Measurements from ENCODE around the gene PHACTR1. TPM values are rescaled to one million over a fixed set of nuclear protein-coding genes. Genes with fewer than 3 reads are reported as not detected.

PHACTR1 gene
- total RNA-seq, 4 donors from 2014 or later = 2.6 to 11.2 (median 4.9) TPM

DNA sequence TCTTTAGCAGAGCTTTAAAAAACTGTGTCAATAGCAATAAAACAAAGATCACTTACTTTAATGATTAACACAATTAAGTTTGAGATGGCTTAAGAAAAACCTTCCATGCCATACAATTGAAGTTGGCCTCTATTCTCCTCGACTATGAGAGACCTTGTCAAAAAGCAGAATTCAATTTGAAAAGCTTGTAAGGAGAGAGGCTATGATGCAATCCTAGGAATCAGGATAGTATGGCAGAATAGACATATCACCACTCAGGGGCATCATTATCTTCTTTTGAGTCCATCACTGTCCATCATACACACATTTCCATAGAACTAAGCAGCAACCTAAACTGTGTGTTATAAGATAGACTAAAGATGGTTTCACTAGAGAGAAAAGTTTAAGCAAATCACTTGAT, 594.6 kb downstream of the PHACTR1 start:
- TF ChIP-seq, protein P1, sequence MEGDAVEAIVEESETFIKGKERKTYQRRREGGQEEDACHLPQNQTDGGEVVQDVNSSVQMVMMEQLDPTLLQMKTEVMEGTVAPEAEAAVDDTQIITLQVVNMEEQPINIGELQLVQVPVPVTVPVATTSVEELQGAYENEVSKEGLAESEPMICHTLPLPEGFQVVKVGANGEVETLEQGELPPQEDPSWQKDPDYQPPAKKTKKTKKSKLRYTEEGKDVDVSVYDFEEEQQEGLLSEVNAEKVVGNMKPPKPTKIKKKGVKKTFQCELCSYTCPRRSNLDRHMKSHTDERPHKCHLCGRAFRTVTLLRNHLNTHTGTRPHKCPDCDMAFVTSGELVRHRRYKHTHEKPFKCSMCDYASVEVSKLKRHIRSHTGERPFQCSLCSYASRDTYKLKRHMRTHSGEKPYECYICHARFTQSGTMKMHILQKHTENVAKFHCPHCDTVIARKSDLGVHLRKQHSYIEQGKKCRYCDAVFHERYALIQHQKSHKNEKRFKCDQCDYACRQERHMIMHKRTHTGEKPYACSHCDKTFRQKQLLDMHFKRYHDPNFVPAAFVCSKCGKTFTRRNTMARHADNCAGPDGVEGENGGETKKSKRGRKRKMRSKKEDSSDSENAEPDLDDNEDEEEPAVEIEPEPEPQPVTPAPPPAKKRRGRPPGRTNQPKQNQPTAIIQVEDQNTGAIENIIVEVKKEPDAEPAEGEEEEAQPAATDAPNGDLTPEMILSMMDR (IDR thresholded peaks at IDR 0.05; ENCODE audit: low read depth) = no peak

DNA sequence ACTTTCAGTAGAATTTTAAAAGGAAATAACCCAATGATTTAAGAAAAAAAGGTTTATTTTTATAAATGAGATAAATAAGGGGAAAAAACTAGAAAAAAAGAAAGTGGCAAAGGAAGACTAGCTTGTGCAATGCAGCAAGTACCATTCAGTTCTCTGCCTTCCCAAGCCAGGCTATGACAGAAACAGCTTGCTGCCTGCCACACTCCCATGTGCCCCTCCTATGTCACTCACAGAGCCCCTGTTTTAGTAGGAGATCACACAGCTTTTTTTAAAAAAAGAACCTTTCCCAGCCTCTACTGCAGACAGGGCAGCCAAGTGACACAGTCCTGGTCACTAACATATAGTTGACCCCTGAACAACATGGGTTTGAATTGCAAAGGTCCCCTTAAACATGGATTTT, 598.2 kb downstream of the PHACTR1 start:
- TF ChIP-seq, protein P1 (IDR thresholded peaks at IDR 0.05; ENCODE audit: low read depth) = no peak

DNA sequence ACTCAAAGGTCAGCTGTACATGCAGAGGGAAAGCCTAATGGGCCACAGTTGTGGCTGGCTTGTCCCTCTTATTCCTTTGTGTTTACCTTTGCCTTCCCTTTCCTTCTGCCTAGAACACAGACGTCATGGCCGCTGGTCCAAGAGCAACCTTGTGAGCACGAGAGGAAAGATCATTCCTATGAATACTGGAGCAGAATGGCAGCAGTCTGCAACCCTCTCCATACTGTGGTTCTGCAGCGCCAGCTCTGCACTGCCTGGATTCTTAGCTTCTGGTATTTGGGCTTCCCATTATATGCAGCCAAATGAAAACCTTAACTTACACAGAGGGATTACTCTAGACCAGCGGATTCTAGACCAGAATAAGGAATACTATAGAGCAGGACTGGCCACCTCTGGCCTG, 599.3 kb downstream of the PHACTR1 start:
- TF ChIP-seq, protein P1 (IDR thresholded peaks at IDR 0.05; ENCODE audit: low read depth) = no peak

DNA sequence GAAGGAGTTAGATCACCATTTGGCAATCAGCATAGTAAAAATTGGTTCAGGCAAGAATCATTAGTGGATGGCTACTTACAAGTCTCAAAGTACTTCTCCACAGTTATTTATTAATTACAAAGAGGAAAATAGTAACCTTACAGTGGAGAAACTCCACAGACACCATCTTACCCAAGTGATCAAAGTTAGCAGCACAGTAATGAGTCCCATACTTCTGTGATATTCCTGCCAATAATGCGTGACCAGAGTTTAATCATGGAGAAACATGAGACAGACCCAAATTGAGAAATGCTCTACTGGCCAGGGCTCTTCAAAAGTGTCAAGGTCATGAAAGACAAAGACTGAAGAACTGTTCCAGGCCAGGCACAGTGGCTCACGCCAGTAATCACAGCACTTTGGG, 602.3 kb downstream of the PHACTR1 start:
- TF ChIP-seq, protein P1 (IDR thresholded peaks at IDR 0.05; ENCODE audit: low read depth) = no peak

DNA sequence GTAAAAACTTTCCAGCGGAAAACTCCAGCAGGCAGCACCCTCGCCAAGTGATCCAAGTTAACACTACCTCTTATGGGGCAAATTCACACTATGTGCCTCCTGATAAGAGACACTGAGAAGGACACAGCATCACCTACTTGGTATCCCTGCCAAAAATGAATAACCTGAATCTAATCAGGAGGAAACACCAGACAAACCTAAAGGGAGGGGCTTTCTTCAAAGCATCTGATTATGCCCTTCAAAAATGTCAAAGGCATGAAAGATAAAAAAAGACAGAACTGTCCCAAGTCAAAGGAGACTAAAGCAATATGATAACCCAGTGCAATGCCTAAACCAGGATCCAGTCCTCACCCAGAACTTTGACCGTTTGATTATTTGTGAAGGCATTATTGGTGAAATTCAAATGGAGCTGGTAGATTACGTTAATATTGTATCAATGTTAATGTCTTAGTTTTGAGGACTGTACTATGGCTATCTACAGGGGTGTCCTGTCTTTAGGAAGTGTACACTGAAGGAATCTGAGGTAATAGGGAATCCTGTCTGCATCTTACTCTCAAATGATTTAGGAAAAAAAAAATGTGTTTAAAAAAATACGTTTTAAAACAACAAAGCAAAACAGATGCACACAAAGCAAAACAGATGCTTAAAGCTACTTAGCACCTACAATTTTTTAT, 603.5 kb downstream of the PHACTR1 start:
- TF ChIP-seq, protein P1 (IDR thresholded peaks at IDR 0.05; ENCODE audit: low read depth) = no peak

DNA sequence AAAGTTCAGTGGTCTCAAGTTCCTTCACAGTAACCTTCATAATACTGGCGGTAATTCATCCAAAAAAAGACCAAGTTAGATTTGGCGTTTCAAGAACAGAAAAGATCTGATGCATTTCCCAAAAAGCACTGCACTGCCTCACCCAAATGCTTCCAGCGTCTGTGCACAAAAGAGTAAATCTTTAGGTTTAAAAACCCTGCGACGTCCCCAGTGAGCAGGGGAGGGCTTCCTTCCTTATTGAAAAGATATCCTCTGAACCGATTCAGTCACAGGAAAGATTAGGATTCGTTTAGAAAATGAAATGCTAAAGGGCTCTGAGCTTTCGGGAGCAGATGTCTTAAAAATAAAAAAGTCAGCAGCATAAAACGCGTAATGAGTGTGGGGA, 611.1 kb downstream of the PHACTR1 start:
- TF ChIP-seq, protein P1 (IDR thresholded peaks at IDR 0.05; ENCODE audit: low read depth) = no peak

DNA sequence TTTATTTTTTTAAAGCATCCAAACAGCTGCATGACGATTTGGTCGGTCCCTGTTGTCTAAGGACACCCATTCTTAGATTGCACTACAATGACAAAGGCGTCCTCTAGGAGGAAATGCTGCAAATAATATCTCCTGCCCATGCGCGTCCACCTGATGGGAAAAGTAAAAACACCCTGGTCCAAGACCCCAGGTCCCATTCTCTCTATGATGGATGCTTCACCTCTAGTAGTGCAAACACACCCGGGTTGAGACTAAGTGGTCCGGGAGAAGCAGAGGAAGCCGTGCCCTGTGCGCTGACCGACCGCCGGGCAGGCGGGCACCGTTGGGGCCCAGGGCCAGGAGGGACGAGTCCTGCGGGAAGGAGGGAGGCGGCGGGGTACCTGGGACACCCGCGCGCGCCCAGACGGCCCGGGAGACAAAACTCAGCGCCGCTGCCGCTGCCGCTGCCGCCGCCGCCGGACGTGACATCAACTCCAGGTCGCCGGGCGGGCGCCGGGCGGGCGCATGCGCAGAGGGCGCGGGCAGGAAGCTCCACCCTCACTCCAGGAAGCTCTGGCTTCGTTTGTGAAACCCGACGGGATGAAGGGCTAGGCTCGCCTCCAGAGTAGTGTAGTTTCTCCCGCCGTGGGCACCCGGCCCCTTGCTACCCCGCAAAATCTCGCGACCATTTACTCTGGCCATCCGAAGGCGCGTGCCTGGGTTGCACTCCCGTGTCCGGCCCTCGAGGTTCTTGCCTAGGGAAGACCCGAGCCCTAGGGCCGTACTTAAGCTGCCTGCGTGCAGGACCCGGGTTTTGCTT, 611.7 kb downstream of the PHACTR1 start, which contains the start of gene TBC1D7:
TBC1D7 (minus strand) TSS at position 462 of the 799 bp plus-strand sequence. CDS start 1,639 bp downstream, outside the sequence.
- TF ChIP-seq, protein P1 (IDR thresholded peaks at IDR 0.05; ENCODE audit: low read depth) = no peak

Measured in subcutaneous adipose tissue (tissue), 4 donors.